ENCODE results near the gene OLFML3. TPM values are rescaled to one million over a fixed set of nuclear protein-coding genes. Genes with fewer than 3 reads are reported as not detected.

The OLFML3 gene
- total RNA-seq, 1 experiment from 2014 or later, result 7.0 TPM

DNA sequence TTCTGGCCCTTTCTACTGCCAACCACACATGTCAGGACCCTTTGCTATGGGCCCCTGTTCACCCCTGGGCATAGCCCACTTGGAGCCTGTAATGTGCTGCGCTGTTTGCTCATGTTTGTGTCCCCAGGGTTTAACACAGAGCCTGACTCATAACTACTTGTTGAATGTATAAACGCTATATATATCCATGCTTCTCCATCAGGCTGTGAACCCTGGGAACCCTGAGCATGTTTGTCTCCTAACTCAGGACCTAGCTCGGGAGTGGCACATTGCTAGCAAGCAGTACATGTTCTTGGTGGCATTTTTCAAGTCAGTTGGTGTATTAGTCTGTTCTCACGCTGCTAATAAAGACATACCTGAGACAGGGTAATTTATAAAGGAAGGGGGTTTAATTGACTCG, 8.0 kb downstream of the OLFML3 start:
- POLR2A ChIA-PET (ENCODE audit: unreplicated experiment), result no interaction called here
- no TSS peak for BruUV-seq (replicated peaks)
- CTCF ChIA-PET, result no interaction called here

DNA sequence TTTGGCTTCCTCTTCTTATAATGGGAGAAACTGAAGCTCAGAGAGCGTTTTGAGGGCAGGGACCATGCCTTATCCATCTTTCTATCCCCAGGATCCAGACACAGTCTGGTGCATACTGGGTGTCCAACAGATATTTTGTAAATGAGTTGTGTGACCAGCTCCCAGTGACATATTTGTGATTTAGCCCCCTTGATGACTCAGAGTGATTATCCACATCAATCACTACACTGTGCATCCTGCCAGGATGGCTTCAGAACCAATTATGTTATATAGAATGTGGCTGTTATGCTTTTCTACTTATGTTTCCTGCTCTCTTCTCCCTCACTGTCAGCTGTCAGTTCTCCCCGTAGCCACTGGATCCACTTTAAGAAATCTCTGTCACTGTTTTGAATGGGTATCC, 11.3 kb downstream of the OLFML3 start:
- Histone ChIP-seq H4K20me1 (ENCODE audit: low read length) (no peaks in the 10 kb centered on the region), H2AFZ (ENCODE audit: low read length) (no peak overlapping the region), H3K9me3 (ENCODE audit: low read length) (no peaks in the 10 kb centered on the region), H3K4me2 (ENCODE audit: low read length) (no peak overlapping the region), H3K4me1 (ENCODE audit: insufficient read depth, low read length) (no peaks in the 10 kb centered on the region), H3K79me2 (ENCODE audit: low read length) (no peaks in the 10 kb centered on the region), H3K27me3 (ENCODE audit: low read length) (no peaks in the 10 kb centered on the region), H3K4me3 (ENCODE audit: low read length) (no peak overlapping the region), H3K9me2 (replicated peaks; ENCODE audit: low read length) (no peaks in the 10 kb centered on the region), H3K27ac (ENCODE audit: low read length) (no peak overlapping the region), H3K36me3 (ENCODE audit: low read depth, low read length) (no peaks in the 10 kb centered on the region), H3F3A (ENCODE audit: low read length, unreplicated experiment) (no peaks in the 10 kb centered on the region), H3K9ac (ENCODE audit: low read length) (no peak overlapping the region)
- POLR2A ChIA-PET (ENCODE audit: unreplicated experiment), result no interaction called here
- no TSS peak for BruUV-seq (replicated peaks)
- CTCF ChIA-PET, result no interaction called here
- DNase-seq (no peak), ATAC-seq (no peak)
- intact Hi-C loops (cut with micrococcal nuclease), result loop anchor here (5.0 kb wide), 1 partner anchor 42 kb away; no protein-coding TSS in a partner anchor
- TF ChIP-seq EZH2 (IDR thresholded peaks at IDR 0.05; ENCODE audit: low read length, unreplicated experiment), result no peak

More for the DNA sequence above, 8.0 kb downstream of the OLFML3 start:
- no peaks in the 10 kb centered on the region for H3K9me3 ChIP-seq (ENCODE audit: low read length)
- no peaks in the 10 kb centered on the region for H3K9me2 ChIP-seq (replicated peaks; ENCODE audit: low read length)
- H4K20me1 ChIP-seq (ENCODE audit: low read length), result no peaks in the 10 kb centered on the region
- DNase-seq, result no peak
- H3K4me2 ChIP-seq (ENCODE audit: low read length), result no peak overlapping the region
- H2AFZ ChIP-seq (ENCODE audit: low read length), result no peak overlapping the region
- no peak for ATAC-seq
- no peaks in the 10 kb centered on the region for H3F3A ChIP-seq (ENCODE audit: low read length, unreplicated experiment)
- intact Hi-C loops (cut with micrococcal nuclease), result no loop called here
- H3K36me3 ChIP-seq (ENCODE audit: low read depth, low read length), result no peaks in the 10 kb centered on the region
- TF ChIP-seq EZH2phosphoT487 (IDR thresholded peaks at IDR 0.05; ENCODE audit: borderline replicate concordance, low read length), result no peak
- TF ChIP-seq EZH2 (IDR thresholded peaks at IDR 0.05; ENCODE audit: low read length, unreplicated experiment), result no peak
- TF ChIP-seq, protein P1, sequence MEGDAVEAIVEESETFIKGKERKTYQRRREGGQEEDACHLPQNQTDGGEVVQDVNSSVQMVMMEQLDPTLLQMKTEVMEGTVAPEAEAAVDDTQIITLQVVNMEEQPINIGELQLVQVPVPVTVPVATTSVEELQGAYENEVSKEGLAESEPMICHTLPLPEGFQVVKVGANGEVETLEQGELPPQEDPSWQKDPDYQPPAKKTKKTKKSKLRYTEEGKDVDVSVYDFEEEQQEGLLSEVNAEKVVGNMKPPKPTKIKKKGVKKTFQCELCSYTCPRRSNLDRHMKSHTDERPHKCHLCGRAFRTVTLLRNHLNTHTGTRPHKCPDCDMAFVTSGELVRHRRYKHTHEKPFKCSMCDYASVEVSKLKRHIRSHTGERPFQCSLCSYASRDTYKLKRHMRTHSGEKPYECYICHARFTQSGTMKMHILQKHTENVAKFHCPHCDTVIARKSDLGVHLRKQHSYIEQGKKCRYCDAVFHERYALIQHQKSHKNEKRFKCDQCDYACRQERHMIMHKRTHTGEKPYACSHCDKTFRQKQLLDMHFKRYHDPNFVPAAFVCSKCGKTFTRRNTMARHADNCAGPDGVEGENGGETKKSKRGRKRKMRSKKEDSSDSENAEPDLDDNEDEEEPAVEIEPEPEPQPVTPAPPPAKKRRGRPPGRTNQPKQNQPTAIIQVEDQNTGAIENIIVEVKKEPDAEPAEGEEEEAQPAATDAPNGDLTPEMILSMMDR (conservative IDR thresholded peaks at IDR 0.05; ENCODE audit: low read depth, low read length), result no peak
- no peaks in the 10 kb centered on the region for H3K27me3 ChIP-seq (ENCODE audit: low read length)
- H3K79me2 ChIP-seq (ENCODE audit: low read length), result no peaks in the 10 kb centered on the region
- H3K4me1 ChIP-seq (ENCODE audit: insufficient read depth, low read length), result no peaks in the 10 kb centered on the region
- no peak overlapping the region for H3K4me3 ChIP-seq (ENCODE audit: low read length)
- no peak overlapping the region for H3K9ac ChIP-seq (ENCODE audit: low read length)
- no peak overlapping the region for H3K27ac ChIP-seq (ENCODE audit: low read length)

DNA sequence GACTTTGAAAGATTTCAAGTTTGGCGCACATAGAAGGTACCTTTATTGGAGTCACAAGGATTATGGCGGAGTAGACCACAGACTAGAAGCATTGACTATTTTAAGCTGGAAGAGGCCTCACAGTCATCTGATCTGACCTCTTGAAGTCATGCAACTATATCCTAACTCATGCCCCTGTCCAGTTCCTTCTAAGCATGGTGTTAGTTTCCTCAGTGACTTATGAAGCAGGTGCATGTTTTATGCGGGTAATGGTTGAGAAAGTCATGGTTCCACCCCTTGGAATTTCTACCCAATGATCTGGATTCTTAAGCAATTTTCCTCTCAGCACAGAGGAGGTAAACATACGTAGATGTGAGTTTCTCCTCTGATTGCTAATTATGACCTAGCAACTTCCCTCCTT, 11.7 kb downstream of the OLFML3 start:
- no peak overlapping the region for H3K4me2 ChIP-seq (ENCODE audit: low read length)
- H3K9ac ChIP-seq (ENCODE audit: low read length), result no peak overlapping the region
- DNase-seq, result no peak
- H4K20me1 ChIP-seq (ENCODE audit: low read length), result no peaks in the 10 kb centered on the region
- H3K9me2 ChIP-seq (replicated peaks; ENCODE audit: low read length), result no peaks in the 10 kb centered on the region
- ChIA-PET POLR2A (ENCODE audit: unreplicated experiment) (no interaction called here), CTCF (no interaction called here)
- H3K9me3 ChIP-seq (ENCODE audit: low read length), result no peaks in the 10 kb centered on the region
- no peaks in the 10 kb centered on the region for H3K79me2 ChIP-seq (ENCODE audit: low read length)
- intact Hi-C loops (cut with micrococcal nuclease), result loop anchor here (5.0 kb wide), 1 partner anchor 41 kb away; no protein-coding TSS in a partner anchor
- H3K27ac ChIP-seq (ENCODE audit: low read length), result no peak overlapping the region
- no peaks in the 10 kb centered on the region for H3K36me3 ChIP-seq (ENCODE audit: low read depth, low read length)
- no TSS peak for BruUV-seq (replicated peaks)
- no peak overlapping the region for H2AFZ ChIP-seq (ENCODE audit: low read length)
- no peak for TF ChIP-seq EZH2 (IDR thresholded peaks at IDR 0.05; ENCODE audit: low read length, unreplicated experiment)
- TF ChIP-seq, protein P1 (conservative IDR thresholded peaks at IDR 0.05; ENCODE audit: low read depth, low read length), result no peak
- TF ChIP-seq EZH2phosphoT487 (IDR thresholded peaks at IDR 0.05; ENCODE audit: borderline replicate concordance, low read length), result no peak
- no peaks in the 10 kb centered on the region for H3F3A ChIP-seq (ENCODE audit: low read length, unreplicated experiment)
- H3K4me3 ChIP-seq (ENCODE audit: low read length), result no peak overlapping the region
- H3K4me1 ChIP-seq (ENCODE audit: insufficient read depth, low read length), result no peaks in the 10 kb centered on the region
- no peaks in the 10 kb centered on the region for H3K27me3 ChIP-seq (ENCODE audit: low read length)
- ATAC-seq, result no peak

Data from PC-3 (cell line).